SW 1271 (cell line): ENCODE measurements around the gene FAM135A.

Source experiments
- DNase-seq, 2 experiments: peaks; one replicate each; lab custom pipeline; 2025; lab: John Stamatoyannopoulos, UW

Gene FAM135A

DNA sequence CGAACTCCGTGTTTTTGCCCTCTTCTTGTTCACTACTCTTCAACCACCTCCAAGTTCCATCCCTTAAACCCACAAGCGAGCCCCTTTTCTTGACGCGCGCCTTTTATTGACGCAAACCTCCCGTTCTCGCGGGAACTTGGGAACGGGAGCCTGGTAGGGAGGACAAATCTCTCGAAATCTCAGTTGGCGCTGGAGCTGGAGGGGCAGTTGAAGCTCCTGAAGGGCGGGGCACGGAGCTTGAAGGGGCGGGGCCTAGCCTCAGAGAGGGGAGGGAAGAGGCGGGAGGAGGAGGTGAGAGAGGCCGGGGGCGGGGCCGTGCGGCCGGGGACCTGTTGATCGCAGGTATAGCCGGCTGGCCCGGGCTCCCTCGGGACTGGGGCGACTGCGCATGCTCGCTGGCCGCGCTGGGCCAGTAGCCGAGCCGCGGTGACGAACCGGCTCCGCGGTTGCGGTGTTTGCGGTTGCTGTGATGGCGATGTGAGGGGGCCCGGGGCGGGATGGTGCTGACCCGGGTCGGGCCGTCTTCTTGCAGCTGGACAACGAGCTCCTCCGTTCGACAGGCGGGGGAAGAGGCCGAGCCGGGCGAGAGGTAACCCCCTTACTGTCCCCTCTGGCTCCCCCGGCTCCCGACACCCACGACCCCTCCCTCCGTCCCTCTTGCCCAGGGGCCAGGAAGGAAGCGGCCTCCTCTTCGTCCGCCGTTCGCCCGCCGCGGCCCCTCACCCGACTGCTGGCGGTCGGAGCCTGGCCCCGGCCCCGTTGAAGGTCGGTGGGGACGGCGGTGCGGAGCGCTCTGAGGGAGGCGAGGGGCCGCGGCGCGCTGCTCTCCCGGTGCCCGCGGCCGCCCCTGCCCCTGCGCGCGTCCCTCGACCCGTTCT lies at the start of gene FAM135A:
FAM135A (plus strand) TSS at position 395 of the 878 bp plus-strand sequence. CDS start 14,835 bp downstream, outside the sequence.
- peak; percentile 96 to 97 for DNase-seq

DNA sequence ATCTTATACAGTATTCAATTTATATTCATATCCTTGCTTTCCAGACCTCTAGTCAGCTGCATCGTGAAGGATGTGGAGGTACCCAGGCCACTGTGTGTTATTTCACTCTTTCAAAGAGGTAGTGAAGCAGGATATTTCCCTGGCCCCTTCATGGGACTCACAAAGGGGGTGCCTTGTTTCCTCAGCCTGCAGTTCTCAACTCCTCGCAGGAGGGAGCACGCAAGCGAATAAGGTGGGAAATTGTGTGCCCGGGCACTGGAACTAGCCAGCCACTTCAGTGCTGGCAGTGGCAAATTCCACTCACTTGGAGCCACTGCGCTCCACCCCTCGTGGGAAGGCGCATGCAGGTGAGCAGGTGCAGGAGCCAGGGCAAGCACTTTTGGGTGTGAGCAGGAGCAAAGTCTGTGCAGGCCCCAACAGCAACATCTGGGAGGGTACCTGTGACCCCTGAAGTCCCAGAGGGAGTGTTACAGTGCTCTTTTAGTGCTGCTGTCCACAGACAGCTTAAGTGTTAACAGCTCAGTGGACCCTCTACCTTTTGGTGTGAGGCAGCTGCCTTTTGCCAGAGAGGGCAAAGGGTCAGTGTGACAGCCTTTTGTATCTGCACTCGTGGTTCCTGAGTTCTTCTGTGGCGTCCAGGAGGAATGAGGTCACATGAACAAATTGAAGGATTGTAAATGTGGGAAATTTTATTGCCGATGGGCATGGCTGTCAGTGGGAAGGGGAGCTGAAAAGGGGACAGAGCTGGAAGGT lies 49.4 kb upstream of the FAM135A start:
- no peak for DNase-seq

DNA sequence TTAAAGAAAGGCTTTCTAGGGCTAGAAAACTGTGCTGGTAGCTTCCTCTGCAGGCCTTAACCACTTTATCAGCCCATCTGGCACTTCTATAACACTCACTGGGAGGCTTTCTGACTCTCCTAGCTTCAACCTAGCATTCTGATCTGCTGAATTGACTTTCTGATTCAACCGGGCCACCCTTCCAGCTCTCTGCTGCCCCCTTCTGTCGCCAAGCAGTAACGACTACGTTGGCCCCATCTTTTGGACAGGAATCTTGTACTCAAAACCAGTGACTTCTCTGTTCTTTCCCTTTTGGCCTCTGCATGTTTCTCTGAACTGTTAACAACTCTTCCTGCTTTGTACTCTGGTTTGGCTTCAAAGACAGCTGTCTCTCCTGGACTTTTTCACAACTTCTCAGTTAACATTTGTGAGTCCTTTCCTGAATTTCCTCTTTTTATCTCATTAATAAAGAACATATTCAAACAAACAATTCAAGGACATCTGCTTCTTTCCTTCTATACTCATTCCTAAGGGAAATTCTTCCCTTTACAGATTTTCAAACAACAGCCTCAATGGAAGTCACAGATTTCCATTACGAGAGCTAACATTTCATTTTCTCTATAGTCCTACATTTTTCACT lies 43.9 kb upstream of the FAM135A start:
- peak; percentile 26 to 73 for DNase-seq

DNA sequence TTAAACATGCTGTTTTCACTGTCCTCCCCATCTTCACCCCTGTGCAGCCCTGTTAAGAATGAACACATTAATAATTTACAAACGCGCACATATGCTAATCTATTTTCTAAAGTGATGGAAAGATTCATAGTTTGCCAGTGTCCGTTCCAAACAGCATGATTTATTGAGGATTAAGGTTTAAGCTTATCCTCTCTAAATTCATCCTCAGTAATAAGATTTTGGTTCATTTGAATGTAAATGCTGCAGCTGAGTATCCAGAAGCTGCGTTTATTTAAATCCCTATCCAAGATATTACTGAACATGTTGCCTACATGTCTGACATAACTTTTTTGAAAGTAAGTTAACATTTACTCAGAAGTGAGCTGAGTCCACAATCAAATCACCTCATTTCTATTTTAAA lies 42.8 kb upstream of the FAM135A start:
- DNase-seq, result no peak

GRCh38 chr6:70371454-70372105 lies 41.7 kb upstream of the FAM135A start:
- DNase-seq, result peak; percentile 15 to 83

- DNase-seq, result peak in 1 of 2 experiments; percentile 19
Observed at GRCh38 chr6:70375166-70375565, 38.1 kb upstream of the FAM135A start.

DNA sequence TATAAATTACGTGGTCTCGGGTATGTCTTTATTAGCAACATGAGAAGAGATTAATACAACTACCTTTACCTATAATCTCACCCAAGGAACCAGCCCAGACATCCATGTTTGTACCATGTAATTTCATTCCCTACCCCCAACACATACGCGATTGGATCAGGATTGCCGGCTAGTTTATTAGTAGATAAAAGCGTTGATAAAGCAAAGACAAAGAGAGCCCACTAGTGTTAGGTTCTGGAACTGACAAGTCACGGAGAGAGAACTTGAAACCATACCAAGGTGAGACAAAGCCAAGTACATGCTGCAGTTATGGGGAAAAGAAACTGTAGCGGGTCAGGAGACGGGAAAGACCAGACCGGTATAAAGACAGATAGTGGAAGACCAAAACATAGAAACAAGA lies 37.4 kb upstream of the FAM135A start:
- DNase-seq, result no peak

GRCh38 chr6:70376628-70377027 lies 36.7 kb upstream of the FAM135A start:
- no peak for DNase-seq

DNA sequence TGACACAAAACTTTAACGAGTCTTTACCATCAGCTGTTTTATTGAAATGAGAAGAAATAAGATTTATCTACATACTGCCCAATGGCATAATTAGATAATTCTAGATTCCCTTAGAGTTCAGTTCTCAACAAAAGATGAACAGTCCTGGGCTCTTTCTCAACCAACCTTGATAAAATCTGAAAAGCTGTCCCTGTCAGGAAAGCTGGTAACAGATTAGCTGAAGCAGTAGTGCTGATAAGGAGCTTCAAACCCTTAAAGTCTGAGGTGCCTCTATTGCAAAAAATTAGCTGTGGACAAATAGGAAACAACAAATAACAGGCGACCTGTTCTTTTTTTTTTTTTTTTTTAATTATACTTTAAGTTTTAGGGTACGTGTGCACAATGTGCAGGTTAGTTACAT lies 35.9 kb upstream of the FAM135A start:
- no peak for DNase-seq

GRCh38 chr6:70379473-70380013 lies 33.8 kb upstream of the FAM135A start:
- DNase-seq, result no peak

- no peak for DNase-seq
Observed at GRCh38 chr6:70380252-70380651, 33.1 kb upstream of the FAM135A start.

DNA sequence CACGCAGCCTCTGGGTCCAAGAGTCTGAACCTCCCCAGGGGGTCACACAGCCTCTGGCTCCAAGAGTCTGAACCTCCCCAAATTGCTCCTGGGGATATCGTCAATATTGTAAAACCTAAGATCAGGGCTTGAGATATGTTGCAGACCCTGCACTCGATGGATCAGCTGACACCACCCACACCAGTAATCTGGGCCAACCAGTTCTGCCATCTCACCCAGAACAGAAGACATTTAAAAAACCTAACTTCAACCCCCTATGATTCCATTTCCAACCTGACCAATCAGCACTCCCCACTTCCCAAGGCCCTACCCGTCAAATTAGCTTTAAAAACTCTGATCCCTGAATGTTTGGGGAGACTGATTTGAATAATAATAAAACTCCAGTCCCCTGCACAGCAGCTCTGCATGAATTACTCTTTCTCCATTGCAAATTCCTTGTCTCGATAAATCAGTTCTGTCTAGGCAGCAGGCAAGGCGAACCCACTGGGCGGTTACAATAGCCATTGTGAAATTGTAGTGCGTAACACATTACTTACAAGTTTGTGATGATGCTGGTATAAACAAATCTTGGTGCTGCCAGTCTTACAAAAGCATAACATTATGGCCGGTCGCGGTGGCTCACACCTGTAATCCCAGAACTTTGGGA lies 32.4 kb upstream of the FAM135A start:
- DNase-seq, result no peak

DNA sequence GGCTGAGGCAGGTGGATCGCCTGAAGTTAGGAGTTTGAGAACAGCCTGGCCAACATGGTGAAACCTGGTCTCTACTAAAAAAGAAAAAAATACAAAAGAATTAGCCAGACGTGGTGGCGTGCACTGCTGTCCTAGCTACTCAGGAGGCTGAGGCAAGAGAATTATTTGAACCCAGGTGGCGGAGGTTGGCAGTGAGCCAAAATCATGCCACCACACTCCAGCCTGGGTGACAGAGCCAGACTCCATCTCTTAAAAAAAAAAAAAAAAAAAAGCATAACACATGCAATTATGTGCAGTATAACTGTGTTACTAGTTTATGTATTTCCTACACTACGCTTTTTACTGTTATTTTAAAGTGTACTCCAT lies 31.9 kb upstream of the FAM135A start:
- no peak for DNase-seq

GRCh38 chr6:70385901-70386300 lies 27.4 kb upstream of the FAM135A start:
- no peak for DNase-seq

- DNase-seq, result no peak
Observed at GRCh38 chr6:70388814-70389213, 24.5 kb upstream of the FAM135A start.

DNA sequence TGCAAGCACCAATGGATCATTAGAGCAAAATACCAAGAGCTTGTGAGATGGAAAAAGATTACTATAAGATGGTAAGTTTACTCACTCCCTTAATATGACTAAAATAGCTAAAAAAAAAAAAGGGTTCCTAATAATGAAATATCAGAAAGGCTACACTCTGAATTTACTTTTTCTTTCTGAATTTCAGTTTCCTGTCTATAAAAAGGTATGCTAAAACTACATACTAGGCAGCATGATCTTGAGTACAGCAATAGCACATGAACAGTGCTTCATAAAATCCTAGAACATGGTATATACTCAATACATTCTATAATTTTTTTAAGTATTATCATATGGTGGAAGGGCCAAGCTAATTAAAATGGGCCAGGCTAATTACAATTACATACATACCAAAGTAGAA lies 24.0 kb upstream of the FAM135A start:
- no peak for DNase-seq

DNA sequence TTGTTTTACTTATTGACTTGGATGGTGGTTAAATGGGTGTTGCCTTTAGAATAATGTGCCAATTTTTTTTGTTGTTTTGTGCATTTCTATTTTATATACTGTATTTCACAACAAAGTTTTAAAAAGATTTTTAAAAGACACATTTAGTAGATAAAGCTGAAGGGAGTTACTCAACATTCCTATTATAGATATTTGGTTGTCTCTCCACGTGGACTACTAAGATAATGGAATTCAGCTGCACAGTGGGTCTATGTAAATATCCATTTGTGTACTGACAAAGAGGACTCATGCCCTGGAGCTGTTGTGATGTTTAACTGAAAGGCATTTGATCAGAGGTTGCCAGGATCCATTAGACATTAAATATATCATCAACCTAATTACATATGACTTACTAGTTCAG lies 23.2 kb upstream of the FAM135A start:
- DNase-seq, result no peak

DNA sequence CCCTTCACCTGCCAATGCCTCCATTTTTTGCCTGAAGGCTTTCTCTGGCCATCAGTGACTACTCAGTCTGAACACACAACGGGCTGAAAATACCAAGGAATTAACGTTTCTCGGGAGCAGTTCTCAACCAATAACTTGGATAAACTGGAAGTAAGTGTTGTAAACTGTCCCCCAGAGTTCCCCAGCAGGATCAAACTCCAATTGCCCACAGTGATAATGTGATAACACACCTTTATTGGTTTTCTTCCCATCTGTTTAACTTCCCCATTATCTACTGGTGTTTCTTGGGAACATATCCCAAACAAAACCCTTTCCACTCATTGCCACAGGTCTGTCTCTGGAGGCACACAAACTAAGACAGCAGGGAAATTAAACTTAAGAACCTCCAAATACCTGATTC lies 21.8 kb upstream of the FAM135A start:
- DNase-seq, result no peak

- DNase-seq, result no peak
Observed at GRCh38 chr6:70394518-70395300, 18.6 kb upstream of the FAM135A start.

- DNase-seq, result no peak
Observed at GRCh38 chr6:70395301-70395672, 18.0 kb upstream of the FAM135A start.

DNA sequence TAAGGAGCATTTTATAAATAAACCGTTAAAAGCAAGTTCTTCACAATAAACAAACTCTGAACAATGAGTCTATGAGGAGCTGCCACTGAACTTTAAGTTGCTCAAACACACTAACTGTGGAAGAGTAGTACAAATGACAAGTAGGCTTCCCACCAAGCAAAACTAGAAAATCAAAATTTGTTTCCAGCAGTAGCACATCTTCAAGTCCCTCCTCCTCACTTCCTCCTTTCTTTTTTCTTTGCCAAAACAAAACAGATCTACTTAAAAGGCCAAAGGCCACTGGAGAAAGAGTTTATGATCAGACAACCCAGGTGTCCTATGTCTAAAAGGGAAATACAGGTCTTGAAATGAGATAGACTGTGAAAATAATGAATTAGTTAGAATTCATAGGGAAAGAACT lies 17.1 kb upstream of the FAM135A start:
- DNase-seq, result no peak
